Stimulated activated CD8-positive, alpha-beta memory T cell treated with anti-CD3 and anti-CD28 coated beads, Interleukin-4, amount 100 ng/mL, for 24 hours (primary cell): Measurements from ENCODE around the gene C1orf226.

ENCODE experiments used
- DNase-seq: peaks from one replicate; pipeline ENCODE4 v3.0.0-alpha.2; 2020; ENCODE audit warnings: low read depth

The C1orf226 gene

GRCh38 chr1:162366149-162366548 lies 15.4 kb upstream of the C1orf226 start:
- no peak for DNase-seq

GRCh38 chr1:162366671-162367070 lies 14.9 kb upstream of the C1orf226 start:
- DNase-seq = no peak

- DNase-seq = no peak
Measured at GRCh38 chr1:162367073-162367472, 14.5 kb upstream of the C1orf226 start.

- no peak for DNase-seq
Measured at GRCh38 chr1:162367772-162368171, 13.8 kb upstream of the C1orf226 start.

- no peak for DNase-seq
Measured at GRCh38 chr1:162368451-162368850, 13.1 kb upstream of the C1orf226 start.

GRCh38 chr1:162369571-162369970 lies 12.0 kb upstream of the C1orf226 start:
- DNase-seq = no peak

DNA sequence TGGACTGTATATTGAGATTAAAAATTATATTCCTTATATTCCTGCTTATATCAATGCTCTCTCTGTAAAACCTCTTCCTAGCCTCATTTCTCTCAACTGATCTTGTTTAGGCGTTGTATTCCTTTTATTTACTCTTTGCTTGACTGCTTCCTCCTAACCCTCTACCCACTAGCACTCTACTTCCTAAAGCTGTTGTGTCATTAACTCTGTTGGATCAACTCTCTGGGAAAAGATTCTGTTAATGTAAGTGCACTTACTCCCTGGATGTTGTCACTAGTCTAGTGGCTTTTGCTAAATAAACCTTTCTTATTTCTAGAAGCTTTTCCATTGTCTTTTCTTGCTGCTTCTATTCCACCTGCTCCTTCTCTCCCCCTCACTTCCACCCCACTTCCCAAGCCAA lies 11.4 kb upstream of the C1orf226 start:
- DNase-seq = no peak

- DNase-seq = no peak
Measured at GRCh38 chr1:162370721-162371120, 10.8 kb upstream of the C1orf226 start.

- no peak for DNase-seq
Measured at GRCh38 chr1:162371611-162372010, 9.9 kb upstream of the C1orf226 start.

DNA sequence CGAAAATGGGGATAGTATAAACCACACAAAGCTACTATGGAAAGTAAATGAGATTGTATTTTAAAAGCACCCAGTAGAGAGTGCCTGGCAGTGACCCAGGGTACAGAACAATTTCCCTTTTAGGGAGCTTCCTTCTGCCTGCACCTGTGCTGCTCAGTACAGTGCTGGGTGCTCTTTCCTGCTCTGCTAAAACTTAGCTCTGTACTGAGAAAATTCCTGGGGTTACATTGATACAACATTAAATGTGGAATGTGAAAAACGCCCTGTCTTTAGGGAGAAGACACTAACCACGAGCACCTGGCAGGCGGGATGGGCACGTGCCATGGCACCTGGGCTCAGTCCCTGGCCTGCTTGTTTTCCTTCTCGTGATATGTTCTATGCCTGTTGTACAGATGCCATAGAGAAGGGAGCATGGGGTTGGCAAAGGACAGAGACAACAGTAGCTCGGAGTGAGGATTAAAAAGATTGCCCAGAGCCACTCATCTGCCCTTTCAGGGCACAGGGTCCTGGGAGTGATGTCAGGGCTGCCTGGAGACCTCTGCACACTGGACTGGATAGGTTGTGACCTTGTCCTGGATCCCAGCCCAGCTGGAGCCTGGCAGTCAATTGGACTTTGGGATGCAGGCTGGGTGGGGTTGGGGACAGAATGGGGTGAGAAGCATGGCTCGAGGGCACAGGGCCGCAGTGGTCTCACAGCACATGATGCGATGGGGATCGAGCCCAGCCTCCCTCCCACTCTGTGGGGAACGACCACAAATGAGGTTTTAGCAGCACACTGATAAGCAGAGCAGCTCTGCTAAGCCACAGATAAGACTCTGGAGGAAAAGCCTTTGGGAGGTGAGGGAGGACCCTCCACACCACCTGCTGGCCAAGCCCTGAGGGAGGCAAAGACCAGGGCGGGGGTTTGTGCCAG lies 9.1 kb upstream of the C1orf226 start:
- DNase-seq = no peak

DNA sequence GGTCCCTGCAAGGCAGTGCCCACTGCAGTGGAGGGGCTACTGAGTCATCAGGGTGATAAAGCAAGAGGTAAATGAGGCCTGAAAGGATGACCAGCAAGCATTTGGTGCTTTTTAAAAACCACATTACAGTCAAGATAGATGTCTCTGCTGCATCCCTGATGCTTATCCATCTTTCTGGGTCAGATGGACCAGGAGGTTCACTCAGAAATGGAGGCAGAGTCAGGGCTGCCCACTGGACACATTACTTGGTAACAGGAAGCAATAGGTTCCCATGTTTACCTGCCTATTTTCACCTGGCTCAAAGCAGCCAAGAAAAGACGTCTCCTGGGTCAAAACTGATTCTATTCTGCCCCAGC lies 8.5 kb upstream of the C1orf226 start:
- DNase-seq = no peak

GRCh38 chr1:162373541-162374260 lies 7.8 kb upstream of the C1orf226 start:
- no peak for DNase-seq

GRCh38 chr1:162374406-162374805 lies 7.1 kb upstream of the C1orf226 start:
- no peak for DNase-seq

DNA sequence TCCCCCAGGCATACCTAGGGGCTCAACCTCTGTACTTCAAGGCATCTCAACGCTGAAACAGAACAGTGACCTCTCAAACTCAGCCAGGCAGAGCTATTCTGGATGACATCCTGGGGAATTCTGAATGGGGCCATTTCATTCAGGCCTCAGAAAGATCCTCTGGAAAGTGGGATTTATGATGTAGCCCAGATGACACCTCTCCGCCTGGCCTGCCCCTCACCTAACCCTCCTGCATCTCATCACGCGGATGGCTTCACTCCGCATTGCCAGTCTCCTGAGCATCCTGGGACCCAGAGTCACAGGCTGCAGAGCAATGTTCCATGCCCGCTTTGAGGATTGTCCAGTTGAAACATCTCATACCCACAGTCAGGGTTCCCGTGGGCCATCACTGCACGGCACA lies 6.1 kb upstream of the C1orf226 start:
- DNase-seq = no peak

DNA sequence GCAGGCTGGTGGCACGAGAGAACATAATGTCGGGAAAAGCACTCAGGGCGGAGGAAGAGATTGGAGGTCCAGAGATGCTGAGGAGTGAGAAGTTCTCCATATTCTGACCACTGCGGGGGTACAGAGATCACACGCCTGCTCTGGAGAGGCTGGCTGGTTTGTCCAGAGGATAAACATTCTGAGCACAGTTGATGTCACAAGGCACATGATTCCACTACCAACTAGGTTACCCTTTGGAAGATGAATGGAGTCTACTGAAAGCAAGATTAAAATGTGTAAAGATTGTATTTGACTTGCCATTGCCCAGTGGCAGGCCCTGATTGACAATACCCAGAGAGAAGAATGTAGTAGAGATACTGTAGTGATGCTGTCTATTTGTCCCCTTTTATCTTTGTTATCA lies 4.8 kb upstream of the C1orf226 start, which contains the start of gene SPATA46:
Gene SPATA46 (minus strand): TSS at position 164 of the 400 bp plus-strand sequence. CDS start 64 bp downstream, at position 100.
- DNase-seq = no peak

DNA sequence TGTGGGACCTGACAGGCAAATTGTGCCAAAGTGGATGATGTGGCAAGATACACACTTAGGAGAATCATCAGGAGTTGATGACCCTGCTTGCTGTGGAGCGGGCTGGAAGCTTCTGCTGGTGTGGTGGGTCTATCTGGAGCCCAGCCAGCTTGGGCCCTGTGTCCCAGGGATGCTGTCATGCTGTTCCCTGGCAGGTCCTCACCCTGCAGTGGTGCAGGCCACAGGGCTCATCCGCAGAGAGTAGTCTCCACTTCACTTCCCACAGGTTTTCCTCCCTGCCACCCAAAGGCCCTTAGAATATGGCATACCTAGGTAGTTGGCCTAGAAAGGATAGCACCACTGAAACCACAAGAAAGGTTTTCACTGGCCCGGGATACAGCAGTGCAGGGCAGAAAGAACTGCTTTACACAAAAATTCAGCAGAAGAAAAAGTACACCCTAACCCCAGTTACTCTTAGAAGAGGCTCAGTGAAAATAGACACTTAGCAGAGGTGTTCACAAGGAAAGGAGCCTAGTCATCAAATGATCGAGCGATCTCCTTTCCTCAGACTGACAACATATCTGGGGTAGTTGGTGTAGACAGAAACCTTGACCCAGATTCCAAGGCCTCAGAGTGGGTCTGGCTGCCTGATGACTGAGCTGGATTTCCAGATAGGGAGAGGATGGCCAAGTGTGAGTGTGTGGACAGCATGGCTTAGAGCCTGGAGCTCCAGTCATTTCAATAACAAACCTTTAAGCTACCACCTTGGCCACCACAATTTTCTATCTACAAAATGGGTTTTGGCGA lies 1.3 kb upstream of the C1orf226 start:
- no peak for DNase-seq

- no peak for DNase-seq
Measured at GRCh38 chr1:162381941-162382750, 618 bp downstream of the C1orf226 start.

- DNase-seq = no peak
Measured at GRCh38 chr1:162383091-162383490, 1.6 kb downstream of the C1orf226 start.

DNA sequence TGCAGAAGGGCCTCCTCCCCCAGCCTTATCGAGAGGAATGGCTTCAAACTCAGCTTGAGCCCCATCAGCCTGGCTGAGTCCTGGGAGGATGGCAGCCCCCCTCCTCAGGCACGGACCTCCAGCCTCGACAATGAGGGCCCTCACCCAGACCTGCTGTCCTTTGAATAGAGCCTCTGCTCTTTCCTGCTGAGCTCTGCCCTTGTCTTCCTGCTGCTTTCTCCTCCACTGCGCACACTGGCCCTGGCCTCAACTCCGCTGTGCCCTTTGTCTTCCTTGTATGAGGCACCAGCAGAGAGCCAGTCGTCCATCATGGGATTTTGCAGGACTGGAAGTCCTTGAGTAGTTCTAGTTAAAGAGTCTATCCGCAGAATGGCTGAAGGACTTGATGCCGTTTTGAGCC lies 2.0 kb downstream of the C1orf226 start:
- DNase-seq = no peak

- DNase-seq = no peak
Measured at GRCh38 chr1:162384116-162384515, 2.6 kb downstream of the C1orf226 start.

GRCh38 chr1:162384601-162385279 lies 3.2 kb downstream of the C1orf226 start:
- no peak for DNase-seq
